Stimulated activated CD8-positive, alpha-beta memory T cell treated with anti-CD3 and anti-CD28 coated beads, Interleukin-15, amount 100 ng/mL, for 1 hour (primary cell): ENCODE data around the gene SLC8B1.

Source experiments
- DNase-seq: peaks from one replicate; pipeline ENCODE4 v3.0.0-alpha.2; 2020; ENCODE audit warnings: low read depth

Gene SLC8B1

GRCh38 chr12:113268621-113269020 is 66.3 kb downstream of the SLC8B1 start:
- DNase-seq: no peak

- no peak for DNase-seq
Measured at GRCh38 chr12:113268136-113268535, 66.8 kb downstream of the SLC8B1 start.

GRCh38 chr12:113267621-113268020 is 67.3 kb downstream of the SLC8B1 start:
- DNase-seq: no peak

GRCh38 chr12:113266106-113266895 is 68.6 kb downstream of the SLC8B1 start:
- DNase-seq: no peak

- DNase-seq: no peak
Measured at GRCh38 chr12:113263431-113263963, 71.4 kb downstream of the SLC8B1 start.

- DNase-seq: no peak
Measured at GRCh38 chr12:113262710-113263109, 72.2 kb downstream of the SLC8B1 start.

GRCh38 chr12:113261847-113262470 is 73.0 kb downstream of the SLC8B1 start:
- DNase-seq: no peak

GRCh38 chr12:113260636-113261300 is 74.1 kb downstream of the SLC8B1 start:
- DNase-seq: no peak

- no peak for DNase-seq
Measured at GRCh38 chr12:113260127-113260526, 74.8 kb downstream of the SLC8B1 start.

GRCh38 chr12:113257564-113257963 is 77.3 kb downstream of the SLC8B1 start:
- DNase-seq: no peak

- no peak for DNase-seq
Measured at GRCh38 chr12:113254298-113254697, 80.6 kb downstream of the SLC8B1 start.

- DNase-seq: no peak
Measured at GRCh38 chr12:113253532-113254285, 81.2 kb downstream of the SLC8B1 start.

- DNase-seq: no peak
Measured at GRCh38 chr12:113252494-113252893, 82.4 kb downstream of the SLC8B1 start.

GRCh38 chr12:113251404-113252070 is 83.4 kb downstream of the SLC8B1 start:
- DNase-seq: no peak

- DNase-seq: no peak
Measured at GRCh38 chr12:113250045-113250444, 84.9 kb downstream of the SLC8B1 start.

- no peak for DNase-seq
Measured at GRCh38 chr12:113249546-113249945, 85.4 kb downstream of the SLC8B1 start.

GRCh38 chr12:113248842-113249435 is 86.0 kb downstream of the SLC8B1 start:
- DNase-seq: no peak
